ENCODE data around the gene D2HGDH. TPM values are rescaled to one million over a fixed set of nuclear protein-coding genes. Genes with fewer than 3 reads are reported as not detected.
"Not testable (repeated sequence)": the region's sequence is repeated elsewhere in the genome, so short reads cannot be mapped to it uniquely, and the experiment has no call there.

Gene D2HGDH
- polyA plus RNA-seq, 3 donors = 27.5 to 38.9 (median 28.1) TPM

GRCh38 chr2:241804326-241805229, 70.1 kb downstream of the D2HGDH start:
- DNase-seq (ENCODE audit: low read depth in 3 of 3, low spot score in 2 of 3) = no peak

GRCh38 chr2:241806217-241806616, 71.8 kb downstream of the D2HGDH start:
- not testable (repeated sequence) for DNase-seq (ENCODE audit: low read depth in 3 of 3, low spot score in 2 of 3)

- DNase-seq (ENCODE audit: low read depth in 3 of 3, low spot score in 2 of 3) = peak in 1 of 3 donors; percentile 32
These were observed 73.8 kb downstream of the D2HGDH start for GRCh38 chr2:241808051-241808720.

- DNase-seq (ENCODE audit: low read depth in 3 of 3, low spot score in 2 of 3) = peak in 1 of 3 donors; percentile 40
These were observed 74.4 kb downstream of the D2HGDH start, which contains the start of gene NEU4 for GRCh38 chr2:241808721-241809382. Gene NEU4, plus strand, starts transcription at chr2:241809193. Its CDS starts 5,292 bp downstream, at chr2:241814485.

GRCh38 chr2:241809383-241810306, 75.2 kb downstream of the D2HGDH start:
- DNase-seq (ENCODE audit: low read depth in 3 of 3, low spot score in 2 of 3) = no peak

- DNase-seq (ENCODE audit: low read depth in 3 of 3, low spot score in 2 of 3) = no peak
These were observed 76.1 kb downstream of the D2HGDH start for GRCh38 chr2:241810307-241811200.

- no peak for DNase-seq (ENCODE audit: low read depth in 3 of 3, low spot score in 2 of 3)
These were observed 76.9 kb downstream of the D2HGDH start for GRCh38 chr2:241811201-241811951.

- no peak for DNase-seq (ENCODE audit: low read depth in 3 of 3, low spot score in 2 of 3)
These were observed 77.7 kb downstream of the D2HGDH start for GRCh38 chr2:241811952-241812729.

DNA sequence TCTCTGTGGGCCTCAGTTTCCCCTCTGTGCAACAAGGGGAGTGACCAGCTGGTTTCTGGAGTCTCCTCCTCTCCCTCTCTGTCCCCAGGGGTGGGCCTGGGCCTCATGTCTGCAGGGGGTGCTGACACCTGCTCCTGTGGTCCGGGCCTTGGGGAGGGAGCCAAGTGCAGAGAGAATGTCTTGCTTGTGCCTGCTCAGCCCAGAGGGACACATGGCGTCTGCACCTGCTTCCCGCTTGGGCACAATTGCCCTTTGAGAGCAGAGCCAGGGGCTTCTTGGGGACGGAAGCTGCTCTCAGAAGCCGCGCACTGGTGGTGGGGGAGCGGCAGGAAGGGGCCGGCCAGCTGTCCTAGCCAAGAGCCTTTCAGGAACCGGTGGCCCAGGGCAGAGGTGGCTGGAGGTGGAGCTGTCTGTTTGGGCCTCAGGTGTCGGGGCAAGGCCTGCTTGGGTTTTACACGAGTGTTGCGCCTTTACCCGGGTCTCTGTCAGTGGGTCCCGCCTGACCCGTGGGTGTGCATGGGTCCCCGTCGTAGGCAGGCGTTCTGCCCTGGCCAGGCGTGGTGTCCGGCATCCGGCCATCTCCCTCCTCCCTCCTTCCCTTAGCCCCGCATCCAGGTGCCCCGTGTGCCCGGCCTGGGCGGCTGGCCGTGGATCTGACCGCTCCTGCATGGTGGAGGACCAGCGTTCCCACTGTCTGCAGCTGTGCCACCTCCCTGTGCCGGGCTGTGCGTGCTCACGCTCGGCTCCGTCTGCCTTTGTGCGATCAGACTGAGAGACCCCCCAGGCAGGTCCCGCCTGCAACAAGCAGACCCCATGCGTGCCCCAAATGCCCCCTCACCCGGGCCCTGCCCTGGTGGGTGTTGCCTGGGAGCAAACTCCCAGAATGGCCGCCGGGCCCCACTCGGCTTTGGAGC, 78.6 kb downstream of the D2HGDH start:
- no peak for DNase-seq (ENCODE audit: low read depth in 3 of 3, low spot score in 2 of 3)

GRCh38 chr2:241813644-241814392, 79.4 kb downstream of the D2HGDH start:
- no peak for DNase-seq (ENCODE audit: low read depth in 3 of 3, low spot score in 2 of 3)

- no peak for DNase-seq (ENCODE audit: low read depth in 3 of 3, low spot score in 2 of 3)
These were observed 79.9 kb downstream of the D2HGDH start for GRCh38 chr2:241814393-241814642.

DNA sequence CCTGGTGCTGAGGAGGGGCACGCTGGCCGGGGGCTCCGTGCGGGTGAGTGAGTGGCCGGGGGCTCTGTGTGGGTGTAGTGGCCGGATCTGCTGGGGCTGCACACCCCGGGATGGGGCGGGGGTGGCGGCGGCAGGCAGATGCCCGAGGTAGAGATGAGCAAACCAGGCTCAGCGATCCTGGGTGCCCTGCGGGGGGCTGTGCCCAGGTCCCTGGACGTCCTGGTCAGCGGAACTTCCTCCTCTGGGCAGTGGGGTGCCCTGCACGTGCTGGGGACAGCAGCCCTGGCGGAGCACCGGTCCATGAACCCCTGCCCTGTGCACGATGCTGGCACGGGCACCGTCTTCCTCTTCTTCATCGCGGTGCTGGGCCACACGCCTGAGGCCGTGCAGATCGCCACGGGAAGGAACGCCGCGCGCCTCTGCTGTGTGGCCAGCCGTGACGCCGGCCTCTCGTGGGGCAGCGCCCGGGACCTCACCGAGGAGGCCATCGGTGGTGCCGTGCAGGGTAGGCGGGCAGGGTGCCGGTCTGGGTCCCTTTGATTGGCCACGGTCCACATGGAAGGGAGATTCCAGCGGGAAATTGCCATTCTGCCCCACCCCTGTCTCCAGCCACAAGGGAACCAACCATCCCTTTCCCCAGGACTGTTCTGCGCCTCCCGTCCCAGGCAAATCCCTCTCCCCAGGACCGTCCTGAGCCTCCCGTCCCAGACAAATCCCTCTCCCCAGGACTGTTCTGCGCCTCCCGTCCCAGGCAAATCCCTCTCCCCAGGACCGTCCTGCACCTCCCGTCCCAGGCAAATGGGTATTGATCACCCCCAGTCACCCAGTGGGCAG, 80.4 kb downstream of the D2HGDH start:
- DNase-seq (ENCODE audit: low read depth in 3 of 3, low spot score in 2 of 3) = no peak

- no peak for DNase-seq (ENCODE audit: low read depth in 3 of 3, low spot score in 2 of 3)
These were observed 81.3 kb downstream of the D2HGDH start for GRCh38 chr2:241815477-241816430.

DNA sequence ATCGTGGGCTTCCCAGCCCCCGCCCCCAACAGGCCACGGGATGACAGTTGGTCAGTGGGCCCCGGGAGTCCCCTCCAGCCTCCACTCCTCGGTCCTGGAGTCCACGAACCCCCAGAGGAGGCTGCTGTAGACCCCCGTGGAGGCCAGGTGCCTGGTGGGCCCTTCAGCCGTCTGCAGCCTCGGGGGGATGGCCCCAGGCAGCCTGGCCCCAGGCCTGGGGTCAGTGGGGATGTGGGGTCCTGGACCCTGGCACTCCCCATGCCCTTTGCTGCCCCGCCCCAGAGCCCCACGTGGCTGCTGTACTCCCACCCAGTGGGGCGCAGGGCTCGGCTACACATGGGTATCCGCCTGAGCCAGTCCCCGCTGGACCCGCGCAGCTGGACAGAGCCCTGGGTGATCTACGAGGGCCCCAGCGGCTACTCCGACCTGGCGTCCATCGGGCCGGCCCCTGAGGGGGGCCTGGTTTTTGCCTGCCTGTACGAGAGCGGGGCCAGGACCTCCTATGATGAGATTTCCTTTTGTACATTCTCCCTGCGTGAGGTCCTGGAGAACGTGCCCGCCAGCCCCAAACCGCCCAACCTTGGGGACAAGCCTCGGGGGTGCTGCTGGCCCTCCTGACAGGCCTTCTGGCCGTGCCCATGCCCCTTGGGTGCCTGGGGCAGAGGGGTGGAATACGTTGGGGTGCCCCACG, 82.1 kb downstream of the D2HGDH start:
- DNase-seq (ENCODE audit: low read depth in 3 of 3, low spot score in 2 of 3) = no peak

All from right renal cortex interstitium (tissue), 3 donors.